GM18519 (cell line): ENCODE measurements around the gene PSMD5.

Source experiments
- ATAC-seq: cut with Tn5 transposase; IDR thresholded peaks from one replicate; pipeline ENCODE4 v1.9.1; 2021; ENCODE audit warnings: mild to moderate bottlenecking, moderate library complexity; ENCODE audit not compliant: unreplicated experiment, low FRiP score

PSMD5 gene

GRCh38 chr9:120842685-120843485 lies at the start of gene PSMD5:
PSMD5 (minus strand) TSS chr9:120842922; CDS start chr9:120842909, 13 bp downstream.
- peak; percentile 97 for ATAC-seq

GRCh38 chr9:120891884-120892747 lies 49.4 kb upstream of the PSMD5 start:
- peak; percentile 14 for ATAC-seq

- ATAC-seq: no peak
These were observed 48.6 kb upstream of the PSMD5 start for GRCh38 chr9:120891245-120891883.

GRCh38 chr9:120890320-120891244 lies 47.9 kb upstream of the PSMD5 start:
- ATAC-seq: no peak

- ATAC-seq: no peak
These were observed 47.0 kb upstream of the PSMD5 start for GRCh38 chr9:120889606-120890271.

GRCh38 chr9:120888626-120889025 lies 45.9 kb upstream of the PSMD5 start:
- ATAC-seq: no peak

- no peak for ATAC-seq
These were observed 43.8 kb upstream of the PSMD5 start for GRCh38 chr9:120886490-120886967.

- no peak for ATAC-seq
These were observed 43.2 kb upstream of the PSMD5 start for GRCh38 chr9:120885958-120886357.

GRCh38 chr9:120885457-120885856 lies 42.7 kb upstream of the PSMD5 start:
- no peak for ATAC-seq

GRCh38 chr9:120883608-120883996 lies 40.9 kb upstream of the PSMD5 start:
- no peak for ATAC-seq

GRCh38 chr9:120882935-120883607 lies 40.3 kb upstream of the PSMD5 start:
- ATAC-seq: no peak

GRCh38 chr9:120879446-120879845 lies 36.7 kb upstream of the PSMD5 start:
- ATAC-seq: no peak

- no peak for ATAC-seq
These were observed 35.7 kb upstream of the PSMD5 start for GRCh38 chr9:120878188-120879130.

- no peak for ATAC-seq
These were observed 34.7 kb upstream of the PSMD5 start for GRCh38 chr9:120877276-120878034.

GRCh38 chr9:120876842-120877240 lies 34.1 kb upstream of the PSMD5 start, which contains the start of gene PHF19:
PHF19 (minus strand) TSS chr9:120877188; CDS start chr9:120874741, 2,447 bp downstream.
- ATAC-seq: no peak

GRCh38 chr9:120875954-120876841 lies 33.5 kb upstream of the PSMD5 start:
- ATAC-seq: peak; percentile 45
